Type B pancreatic cell (in vitro differentiated cells): ENCODE results near the gene CD2. TPM values are rescaled to one million over a fixed set of nuclear protein-coding genes. Genes with fewer than 3 reads are reported as not detected.

ENCODE experiments used
- DNase-seq: peaks from one replicate; pipeline ENCODE4 v3.0.0; 2021; ENCODE audit warnings: mixed read lengths; ENCODE audit not compliant: unreplicated experiment; ENCODE audit errors: extremely low spot score
- H3K27ac Mint-ChIP-seq: 2 replicates; pipeline ENCODE4 v1.8.0; 2021; ENCODE audit warnings: mild to moderate bottlenecking, mixed read lengths
- H3K27me3 Mint-ChIP-seq: 2 replicates; pipeline ENCODE4 v1.8.0; 2021; ENCODE audit warnings: mixed read lengths
- H3K36me3 Mint-ChIP-seq: 2 replicates; pipeline ENCODE4 v1.8.0; 2021; ENCODE audit warnings: mixed read lengths
- H3K4me1 Mint-ChIP-seq: one replicate; pipeline ENCODE4 v1.8.0; 2021; ENCODE audit warnings: mixed read lengths; ENCODE audit not compliant: unreplicated experiment
- H3K4me3 Mint-ChIP-seq: 2 replicates; pipeline ENCODE4 v1.8.0; 2021; ENCODE audit warnings: mild to moderate bottlenecking, mixed read lengths
- H3K9me3 Mint-ChIP-seq: 2 replicates; pipeline ENCODE4 v1.8.0; 2021; ENCODE audit warnings: mixed read lengths
- CTCF ChIP-seq: fragments of 200-600 bp; sonication (generic); conservative IDR thresholded peaks from 2 replicates; pipeline ENCODE4 v1.5.0; 2021; ENCODE audit warnings: antibody characterized with exemption, mild to moderate bottlenecking
- total RNA-seq: library from RNA; stranded (reverse); gene quantifications from 2 replicates; pipeline ENCODE4 v1.2.1, GENCODE V29; 2021; ENCODE audit warnings: low replicate concordance

Gene CD2
- total RNA-seq, 1 donor from 2014 or later: not detected

GRCh38 chr1:116805398-116805797 is 51.2 kb downstream of the CD2 start:
- H3K36me3 Mint-ChIP-seq: no peaks in the 10 kb centered on the region
- peaks cover 14% of the 10 kb centered on the region for H3K4me1 Mint-ChIP-seq
- H3K27me3 Mint-ChIP-seq: peaks cover 3% of the 10 kb centered on the region
- no peak overlapping the region for H3K27ac Mint-ChIP-seq
- no peaks in the 10 kb centered on the region for H3K9me3 Mint-ChIP-seq
- H3K4me3 Mint-ChIP-seq: no peak overlapping the region
- no peak for TF ChIP-seq CTCF
- DNase-seq: no peak

GRCh38 chr1:116806245-116806644 is 52.0 kb downstream of the CD2 start:
- Mint-ChIP-seq H3K27ac (no peak overlapping the region), H3K36me3 (no peaks in the 10 kb centered on the region), H3K27me3 (no peaks in the 10 kb centered on the region), H3K4me3 (no peak overlapping the region), H3K4me1 (peaks cover 14% of the 10 kb centered on the region), H3K9me3 (no peaks in the 10 kb centered on the region)
- DNase-seq: no peak
- TF ChIP-seq CTCF: no peak

- Mint-ChIP-seq H3K4me3 (no peak overlapping the region), H3K4me1 (peaks cover 14% of the 10 kb centered on the region), H3K9me3 (peaks cover 2% of the 10 kb centered on the region), H3K27me3 (no peaks in the 10 kb centered on the region), H3K36me3 (no peaks in the 10 kb centered on the region), H3K27ac (no peak overlapping the region)
- no peak for DNase-seq
- no peak for TF ChIP-seq CTCF
Measured at GRCh38 chr1:116806671-116807070, 52.4 kb downstream of the CD2 start.

- H3K27me3 Mint-ChIP-seq: no peaks in the 10 kb centered on the region
- peaks cover 4% of the 10 kb centered on the region for H3K9me3 Mint-ChIP-seq
- no peak overlapping the region for H3K27ac Mint-ChIP-seq
- no peak overlapping the region for H3K4me3 Mint-ChIP-seq
- no peaks in the 10 kb centered on the region for H3K36me3 Mint-ChIP-seq
- H3K4me1 Mint-ChIP-seq: peaks cover 14% of the 10 kb centered on the region
- no peak for DNase-seq
- TF ChIP-seq CTCF: no peak
Measured at GRCh38 chr1:116807394-116808199, 53.4 kb downstream of the CD2 start.

- no peak for DNase-seq
- Mint-ChIP-seq H3K9me3 (peaks cover 4% of the 10 kb centered on the region), H3K4me1 (peaks cover 14% of the 10 kb centered on the region), H3K4me3 (no peak overlapping the region), H3K27ac (no peak overlapping the region), H3K36me3 (no peaks in the 10 kb centered on the region), H3K27me3 (no peaks in the 10 kb centered on the region)
- no peak for TF ChIP-seq CTCF
Measured at GRCh38 chr1:116808200-116808847, 54.1 kb downstream of the CD2 start.
